ENCODE data around the gene TRIL.

TRIL gene, protein sequence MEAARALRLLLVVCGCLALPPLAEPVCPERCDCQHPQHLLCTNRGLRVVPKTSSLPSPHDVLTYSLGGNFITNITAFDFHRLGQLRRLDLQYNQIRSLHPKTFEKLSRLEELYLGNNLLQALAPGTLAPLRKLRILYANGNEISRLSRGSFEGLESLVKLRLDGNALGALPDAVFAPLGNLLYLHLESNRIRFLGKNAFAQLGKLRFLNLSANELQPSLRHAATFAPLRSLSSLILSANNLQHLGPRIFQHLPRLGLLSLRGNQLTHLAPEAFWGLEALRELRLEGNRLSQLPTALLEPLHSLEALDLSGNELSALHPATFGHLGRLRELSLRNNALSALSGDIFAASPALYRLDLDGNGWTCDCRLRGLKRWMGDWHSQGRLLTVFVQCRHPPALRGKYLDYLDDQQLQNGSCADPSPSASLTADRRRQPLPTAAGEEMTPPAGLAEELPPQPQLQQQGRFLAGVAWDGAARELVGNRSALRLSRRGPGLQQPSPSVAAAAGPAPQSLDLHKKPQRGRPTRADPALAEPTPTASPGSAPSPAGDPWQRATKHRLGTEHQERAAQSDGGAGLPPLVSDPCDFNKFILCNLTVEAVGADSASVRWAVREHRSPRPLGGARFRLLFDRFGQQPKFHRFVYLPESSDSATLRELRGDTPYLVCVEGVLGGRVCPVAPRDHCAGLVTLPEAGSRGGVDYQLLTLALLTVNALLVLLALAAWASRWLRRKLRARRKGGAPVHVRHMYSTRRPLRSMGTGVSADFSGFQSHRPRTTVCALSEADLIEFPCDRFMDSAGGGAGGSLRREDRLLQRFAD

DNA sequence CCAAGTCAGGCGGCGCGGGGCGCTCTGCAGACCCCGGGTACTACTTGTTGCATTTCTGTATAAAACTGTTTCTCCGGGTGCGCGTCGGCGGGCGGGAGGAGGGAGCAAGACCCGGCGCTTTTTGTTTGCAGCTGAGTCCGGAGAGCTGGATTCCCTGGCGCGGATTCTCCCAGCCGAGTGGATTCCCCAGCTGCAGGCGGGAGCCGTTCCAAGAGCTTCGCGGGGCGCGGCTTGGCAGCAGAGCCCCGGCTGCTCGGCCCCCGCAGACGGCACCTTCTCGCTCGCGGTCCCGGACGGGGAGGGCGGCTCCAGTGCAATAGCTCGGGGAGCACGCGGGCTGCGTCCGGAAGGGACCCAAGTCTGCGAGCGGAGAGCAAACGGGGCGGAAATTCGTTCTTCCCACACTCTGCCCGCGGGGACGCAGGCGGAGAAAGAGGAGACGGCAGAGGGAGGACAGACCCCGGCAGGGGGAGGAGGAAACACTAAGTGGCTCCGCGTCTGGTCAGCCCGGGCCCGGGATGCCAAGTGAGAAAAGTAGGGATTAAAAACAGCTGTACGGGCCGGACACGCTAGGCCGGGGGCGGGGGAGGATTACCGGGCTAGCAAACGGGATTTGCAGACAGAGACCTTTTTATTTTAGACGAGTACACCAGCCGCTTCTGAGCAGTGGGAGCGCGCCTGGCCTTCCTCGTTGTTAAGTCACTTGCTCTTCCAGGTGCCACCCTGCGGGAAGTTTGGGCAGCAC is at the start of gene TRIL:
TSS of gene TRIL (minus strand) at position 96 of the 745 bp plus-strand sequence. CDS start 284 bp downstream, outside the sequence.
- DNase-seq (ENCODE audit: low read depth): no peak

DNA sequence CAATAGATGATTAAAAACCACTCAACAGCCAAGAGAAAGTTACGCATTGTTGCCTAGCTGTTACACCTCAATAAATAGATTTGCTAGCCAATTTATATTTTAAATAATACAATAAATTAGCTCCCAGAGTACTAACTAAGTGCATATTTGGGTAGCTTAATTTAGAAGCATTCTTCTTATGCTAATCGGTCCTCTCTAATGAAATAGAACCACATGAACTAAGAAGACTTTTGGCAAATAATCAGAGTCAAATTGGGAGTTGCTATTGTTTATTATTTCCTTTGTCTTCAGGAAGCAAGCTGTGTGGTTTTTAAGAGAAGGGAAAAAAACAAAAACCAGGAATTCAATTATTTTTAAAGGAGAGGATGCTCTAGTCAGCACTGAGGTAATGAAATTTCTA is 49.0 kb upstream of the TRIL start:
- no peak for DNase-seq (ENCODE audit: low read depth)

DNA sequence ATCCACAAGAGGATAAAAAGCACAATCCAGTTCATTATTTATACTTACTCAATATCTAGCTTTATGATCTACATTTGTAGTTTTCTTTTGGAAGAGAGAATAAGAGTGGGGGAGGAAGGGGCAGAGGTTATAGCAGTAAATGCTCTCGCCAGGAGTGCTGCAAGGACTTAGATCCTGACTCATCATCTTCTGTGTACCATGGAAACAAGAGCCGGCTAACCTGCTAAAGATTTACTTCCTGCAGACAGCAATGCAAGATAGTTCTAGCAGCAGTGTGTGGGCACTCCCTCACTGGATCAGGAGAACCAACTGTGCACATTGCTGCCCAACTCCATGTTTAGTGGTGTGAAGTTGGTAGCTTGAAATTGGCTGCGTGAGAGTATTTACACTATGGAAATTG is 47.7 kb upstream of the TRIL start:
- DNase-seq (ENCODE audit: low read depth): no peak

DNA sequence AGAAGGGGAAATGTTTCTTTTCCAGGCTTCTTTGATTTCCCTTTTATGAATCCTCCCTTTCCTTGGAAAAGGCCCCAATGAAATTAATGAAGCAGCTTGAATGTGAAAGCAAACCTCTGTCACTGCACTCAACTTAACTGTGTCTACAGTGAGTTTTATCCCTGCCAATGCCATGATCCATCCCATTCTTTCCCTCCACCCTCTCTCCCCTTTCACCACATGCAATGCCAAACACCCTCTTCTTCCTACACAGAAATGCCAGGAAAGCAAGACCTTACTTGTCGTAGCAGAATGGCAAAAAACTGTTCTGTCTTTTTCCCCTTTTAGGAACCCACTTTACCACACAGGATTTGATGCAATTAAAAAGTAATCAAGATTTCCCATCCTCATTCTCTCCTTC is 47.3 kb upstream of the TRIL start:
- no peak for DNase-seq (ENCODE audit: low read depth)

DNA sequence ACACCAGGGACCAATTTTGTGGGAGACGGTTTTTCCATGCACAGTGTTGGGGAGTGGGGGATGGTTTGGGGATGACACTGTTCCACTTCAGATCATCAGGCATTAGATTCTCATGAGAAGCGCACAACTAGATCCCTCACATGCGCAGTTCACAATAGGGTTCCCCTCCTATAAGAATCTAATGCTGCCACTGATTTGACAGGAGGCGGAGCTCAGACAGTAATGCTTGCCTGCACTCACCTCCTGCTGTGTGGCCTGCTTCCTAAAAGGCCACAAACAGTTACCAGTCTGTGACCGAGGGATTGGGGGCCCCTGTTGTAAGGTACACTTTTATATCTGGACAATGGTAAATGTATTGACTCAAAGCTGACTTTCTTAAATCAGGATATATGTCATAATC is 45.6 kb upstream of the TRIL start:
- no peak for DNase-seq (ENCODE audit: low read depth)

DNA sequence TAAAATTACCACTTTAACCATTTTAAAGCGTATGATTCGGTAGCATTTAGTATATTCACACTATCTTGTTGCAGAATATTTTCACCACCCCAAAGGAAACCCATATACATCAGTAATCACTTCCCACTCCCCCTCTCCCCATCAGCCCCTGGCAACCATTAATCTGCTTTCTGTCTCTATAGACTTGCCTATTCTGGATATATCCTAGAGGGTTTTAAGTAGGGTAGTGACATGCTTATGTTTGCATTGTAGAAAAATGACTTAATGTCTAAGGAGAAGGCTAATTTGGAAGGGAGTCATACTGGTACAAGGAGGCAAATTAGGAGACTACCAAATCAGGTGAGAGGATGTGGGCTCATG is 42.6 kb upstream of the TRIL start:
- DNase-seq (ENCODE audit: low read depth): no peak

DNA sequence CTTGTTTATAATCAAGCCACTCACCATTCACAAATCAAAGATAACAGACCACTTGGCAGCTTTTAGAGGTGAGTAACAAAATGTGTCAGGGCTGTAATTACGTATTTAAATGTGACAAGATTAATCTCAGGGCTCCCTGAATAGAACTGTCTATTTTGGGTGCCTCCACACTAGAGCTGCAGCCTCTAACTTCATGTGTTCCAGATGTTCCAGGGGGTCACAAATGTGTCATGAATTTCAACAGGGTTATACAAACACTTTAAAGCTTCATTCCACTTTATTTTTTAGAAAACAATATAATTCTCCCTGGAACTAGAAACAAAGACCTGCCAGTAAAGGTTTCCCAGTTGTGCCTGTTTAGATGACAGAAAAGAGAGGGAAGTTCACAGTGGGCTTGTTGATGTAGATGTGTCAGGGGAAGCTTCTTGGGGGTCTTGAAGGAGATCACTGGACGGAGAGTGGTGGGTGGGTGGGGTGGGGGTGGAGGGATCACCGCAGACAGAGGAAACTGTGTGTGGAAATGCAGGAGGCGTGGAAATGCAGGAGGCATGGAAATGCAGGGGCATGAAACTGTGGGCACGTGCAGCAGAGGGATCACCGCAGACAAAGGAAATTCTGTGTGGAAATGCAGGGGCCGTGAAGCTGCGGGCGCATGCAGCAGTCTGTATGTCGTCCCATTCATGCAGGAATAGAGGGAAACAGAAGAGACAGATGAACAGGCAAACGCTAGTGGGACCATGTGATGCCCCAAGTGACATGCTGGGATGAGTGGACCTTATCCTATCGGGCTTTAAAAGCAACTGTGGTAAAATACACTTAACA is 42.0 kb upstream of the TRIL start:
- DNase-seq (ENCODE audit: low read depth): no peak

DNA sequence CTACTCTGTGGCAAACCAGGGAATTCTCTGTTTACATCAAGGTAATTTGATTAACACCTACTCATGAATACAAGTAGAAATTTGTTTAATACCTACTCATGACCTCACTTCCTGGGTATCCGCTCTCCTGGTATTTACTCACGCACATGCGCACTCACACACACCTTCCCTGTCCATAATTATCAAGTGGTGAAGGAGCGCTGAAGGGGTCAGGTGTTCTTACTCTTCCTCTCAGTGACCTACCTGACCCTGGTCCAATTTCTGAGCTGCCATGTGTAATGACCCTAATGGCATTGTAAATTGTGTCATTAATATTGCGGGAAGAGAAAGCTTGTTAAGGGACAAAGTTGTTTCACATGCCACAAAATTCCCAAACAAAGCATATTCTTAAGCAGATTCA is 41.3 kb upstream of the TRIL start:
- DNase-seq (ENCODE audit: low read depth): no peak

DNA sequence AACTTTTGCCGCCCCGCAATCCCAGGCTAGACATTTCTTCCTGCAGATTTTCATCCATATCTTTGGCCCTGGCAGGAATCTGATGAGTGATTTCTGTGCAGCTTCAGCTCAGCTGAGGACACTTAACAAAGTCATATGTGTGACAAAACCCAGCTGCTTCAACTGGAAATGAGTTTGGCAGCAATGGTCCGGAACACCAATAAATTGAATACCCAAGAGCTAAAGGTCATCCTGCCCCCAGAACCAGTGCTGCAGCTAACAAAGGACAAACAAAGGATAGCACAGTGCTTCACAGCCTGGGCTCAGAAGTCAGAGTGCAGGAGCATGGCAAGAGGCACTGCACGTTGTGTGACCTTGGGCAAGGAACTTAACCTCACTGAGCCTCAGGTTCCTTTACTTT is 40.0 kb upstream of the TRIL start:
- DNase-seq (ENCODE audit: low read depth): no peak

DNA sequence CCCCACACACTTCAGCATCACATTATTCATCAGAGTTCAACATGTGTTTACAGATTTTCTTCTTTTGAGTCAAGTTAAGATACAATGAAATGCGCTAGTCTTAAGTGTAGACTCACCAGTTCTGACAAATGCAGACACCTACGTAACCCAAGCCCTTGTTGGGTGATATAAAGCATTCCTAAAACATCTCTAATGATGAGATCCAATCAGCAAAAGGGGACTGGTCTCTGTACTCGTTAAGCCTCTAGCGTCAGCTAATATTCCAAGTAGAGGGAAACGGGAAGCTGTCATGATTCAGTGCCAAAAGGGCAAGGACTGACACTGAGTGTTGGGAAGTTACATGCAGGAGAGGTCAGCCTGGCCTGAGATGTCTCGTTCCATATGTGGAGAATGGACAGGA is 38.7 kb upstream of the TRIL start:
- no peak for DNase-seq (ENCODE audit: low read depth)

DNA sequence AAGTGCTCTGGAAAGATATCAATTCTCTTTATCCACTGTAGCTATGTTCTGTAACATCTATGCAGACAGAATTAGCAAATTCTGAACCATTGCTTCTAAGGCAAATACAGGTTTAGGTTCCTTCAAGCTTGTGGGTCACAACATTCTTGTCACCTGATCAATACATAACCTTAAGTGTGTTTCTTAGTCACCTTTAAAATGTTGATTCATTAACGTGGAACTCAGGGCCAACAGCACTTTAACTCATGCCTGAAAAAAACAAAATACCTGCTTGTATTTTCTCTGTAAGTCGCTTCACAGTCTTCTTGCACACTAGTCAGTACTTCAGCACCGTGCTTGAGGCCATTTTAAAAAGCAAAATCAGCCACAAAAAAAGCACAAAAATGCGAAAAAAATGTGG is 35.2 kb upstream of the TRIL start:
- DNase-seq (ENCODE audit: low read depth): no peak

DNA sequence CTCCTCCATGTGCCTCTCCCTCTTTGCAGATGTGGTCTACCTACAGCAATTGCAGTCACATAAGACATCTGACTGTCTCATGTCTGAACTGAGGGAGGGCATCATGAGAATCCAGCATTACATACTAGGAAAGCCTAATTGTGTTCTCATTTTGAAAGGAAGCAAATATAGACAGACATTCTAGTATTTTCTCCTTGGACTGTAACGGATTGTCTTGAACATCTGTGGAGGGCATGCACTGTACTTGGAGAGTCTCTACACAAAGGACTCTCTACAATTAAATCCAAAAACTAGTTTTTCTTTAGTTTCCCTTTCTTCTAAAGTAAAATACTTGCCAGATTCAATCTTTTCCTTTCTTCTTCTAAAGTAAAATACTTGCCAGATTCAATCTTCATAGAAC is 34.7 kb upstream of the TRIL start:
- DNase-seq (ENCODE audit: low read depth): no peak

DNA sequence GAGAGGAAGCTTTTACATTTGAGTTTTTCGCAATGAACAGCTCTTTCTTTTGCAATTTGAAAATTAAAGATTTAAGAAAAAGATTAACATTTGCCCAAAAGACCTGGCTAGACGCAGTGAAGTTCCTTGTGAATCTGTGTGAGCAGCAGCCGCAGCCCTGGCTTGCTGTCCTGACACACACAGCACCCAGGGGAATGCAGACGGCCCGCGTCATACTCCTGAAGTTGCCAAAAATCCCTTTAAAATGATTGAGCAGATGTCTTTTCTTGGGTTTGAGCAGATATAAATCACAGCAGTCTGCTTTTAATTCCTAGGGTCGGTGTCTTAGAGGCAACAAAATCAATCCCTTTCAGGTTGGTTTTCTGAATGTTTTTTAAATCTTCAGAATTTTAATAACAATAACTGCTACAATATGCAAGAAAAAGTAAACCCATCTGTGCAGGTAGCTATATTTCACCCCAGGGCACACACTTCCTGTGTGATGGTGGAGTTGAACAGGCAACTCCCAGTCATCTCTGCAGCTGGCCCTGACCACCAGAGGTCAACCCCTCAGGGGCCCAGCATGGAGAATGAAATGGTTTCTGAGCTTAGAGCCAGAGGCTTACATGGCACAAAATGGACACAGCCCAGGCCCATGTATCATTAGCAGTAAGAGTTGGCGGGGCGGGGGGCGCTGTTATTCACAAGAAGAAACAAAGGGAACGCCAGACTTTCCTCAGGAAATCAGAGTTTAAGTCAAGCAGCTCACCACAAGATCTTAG is 32.2 kb upstream of the TRIL start:
- no peak for DNase-seq (ENCODE audit: low read depth)

DNA sequence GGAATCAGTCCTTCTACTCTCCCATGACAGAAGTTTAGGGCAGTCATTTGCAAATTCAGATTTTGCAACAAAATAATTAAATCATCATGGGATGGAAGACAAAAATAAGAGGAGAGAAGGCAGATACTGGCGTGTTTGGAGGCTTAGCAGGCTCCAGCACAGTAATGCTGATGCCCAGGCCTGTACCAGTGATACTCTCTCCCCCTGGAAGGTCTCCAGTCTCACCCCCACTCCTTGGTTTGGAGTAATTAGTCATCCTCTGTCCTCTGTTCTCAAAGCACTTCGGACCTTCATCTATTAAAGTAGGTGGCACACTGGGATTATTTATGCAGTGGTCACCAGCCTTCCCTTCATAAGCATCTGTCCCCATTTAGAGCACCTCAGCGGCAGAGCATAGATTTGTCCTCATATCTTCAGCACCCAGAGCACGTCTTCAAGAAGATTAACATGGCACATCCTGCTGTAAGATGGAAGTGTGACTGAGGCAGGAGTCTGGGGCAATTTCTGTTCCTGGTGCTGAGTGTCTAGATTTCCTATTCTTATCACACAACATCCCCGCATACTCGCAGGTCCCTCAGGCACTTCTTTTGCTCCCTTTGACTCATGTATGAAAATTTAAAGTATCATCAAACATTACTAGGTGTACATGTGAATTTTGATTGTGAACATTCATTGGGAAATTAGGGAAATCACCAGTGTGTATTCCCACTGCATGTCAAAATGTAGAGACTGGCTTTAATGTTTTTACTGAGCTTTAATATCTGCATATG is 31.3 kb upstream of the TRIL start:
- DNase-seq (ENCODE audit: low read depth): no peak

DNA sequence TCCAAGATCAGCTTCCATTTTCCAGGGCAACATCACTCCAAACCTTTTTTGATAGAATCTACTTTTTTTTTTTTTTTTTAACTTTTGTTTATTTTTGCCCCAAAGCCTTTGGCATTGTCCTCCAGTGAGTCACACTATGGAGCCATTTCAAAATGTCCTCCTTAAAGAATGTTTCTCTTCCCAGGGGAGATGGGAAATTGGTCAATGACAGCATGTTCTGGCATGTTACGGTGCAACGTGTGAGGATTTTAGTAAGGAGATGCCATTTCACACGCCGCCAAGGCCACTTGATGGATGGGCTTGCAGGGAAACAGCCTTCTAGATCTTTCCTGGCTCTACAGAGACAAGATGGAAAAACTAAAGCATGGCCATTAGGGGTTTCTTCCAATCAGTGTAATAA is 30.7 kb upstream of the TRIL start:
- DNase-seq (ENCODE audit: low read depth): no peak

DNA sequence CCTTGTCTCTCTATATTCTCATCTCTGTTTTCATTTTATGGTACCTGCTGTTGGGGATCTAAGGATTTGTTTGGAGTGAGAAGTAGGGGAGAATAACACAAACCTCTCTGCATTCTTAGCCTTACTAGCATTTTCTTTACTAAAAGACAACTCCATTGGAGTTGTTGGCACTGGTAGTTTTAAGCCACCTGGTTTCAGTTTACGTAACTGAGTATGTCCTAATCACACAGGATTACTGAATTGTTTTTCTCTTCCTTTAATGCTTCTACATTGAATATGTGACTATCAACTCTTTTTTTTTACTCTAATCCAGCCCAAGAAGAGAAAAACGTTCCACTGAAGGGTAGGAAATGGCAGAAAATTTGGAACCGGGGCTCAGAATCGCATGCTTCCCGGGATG is 30.0 kb upstream of the TRIL start:
- no peak for DNase-seq (ENCODE audit: low read depth)

DNA sequence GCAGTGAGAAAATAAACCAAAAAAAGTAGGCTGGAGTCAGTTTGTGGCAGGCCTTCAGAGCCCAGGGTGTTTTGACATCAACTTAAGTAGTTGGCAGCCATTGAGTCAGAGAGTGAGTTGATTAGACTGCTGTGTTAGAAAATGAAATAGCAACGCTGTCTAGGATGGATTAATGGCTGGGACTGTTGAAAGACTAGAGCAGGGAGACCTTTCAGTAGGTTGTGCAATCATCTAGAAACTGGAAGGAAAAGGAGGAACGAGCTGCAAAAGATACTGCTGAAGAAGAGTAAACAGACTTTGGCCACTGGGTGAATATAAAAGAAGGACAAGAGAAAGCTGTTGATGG is 28.6 kb upstream of the TRIL start:
- no peak for DNase-seq (ENCODE audit: low read depth)

DNA sequence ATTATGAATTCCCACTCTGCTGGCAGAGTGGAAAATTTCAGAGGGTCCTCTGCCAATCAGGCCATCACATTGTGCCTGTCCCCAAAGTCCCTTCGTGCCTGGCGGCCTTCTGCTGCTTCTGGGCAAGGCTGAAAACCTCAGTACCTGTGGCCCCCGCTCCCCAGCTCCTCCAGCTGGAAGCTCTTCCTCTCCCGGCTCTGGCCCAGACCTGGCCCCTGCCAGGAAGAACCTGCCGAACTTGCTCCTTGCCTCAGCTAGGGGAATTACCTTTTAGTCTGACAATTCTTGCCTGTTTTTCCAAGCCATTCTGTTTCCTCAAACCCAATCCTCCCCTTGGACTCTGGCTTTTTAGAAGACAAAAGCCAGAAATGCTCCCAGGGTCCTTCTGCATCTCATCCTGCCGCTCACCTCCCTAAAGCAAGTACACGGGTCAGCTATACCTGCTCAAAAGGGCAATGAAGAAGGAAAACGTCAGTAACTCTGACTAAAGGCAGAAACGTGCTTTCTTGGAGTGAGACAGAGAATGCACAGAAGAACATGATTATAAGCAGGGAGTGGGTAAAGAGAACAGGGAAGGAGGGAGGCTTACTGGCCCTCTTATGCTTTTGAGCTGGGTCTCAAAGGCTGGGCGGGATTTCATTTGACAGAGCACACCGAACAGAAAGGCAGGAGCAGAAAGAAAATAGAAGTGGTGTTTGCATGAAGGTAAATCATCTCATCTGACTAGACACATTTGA is 28.1 kb upstream of the TRIL start:
- no peak for DNase-seq (ENCODE audit: low read depth)

DNA sequence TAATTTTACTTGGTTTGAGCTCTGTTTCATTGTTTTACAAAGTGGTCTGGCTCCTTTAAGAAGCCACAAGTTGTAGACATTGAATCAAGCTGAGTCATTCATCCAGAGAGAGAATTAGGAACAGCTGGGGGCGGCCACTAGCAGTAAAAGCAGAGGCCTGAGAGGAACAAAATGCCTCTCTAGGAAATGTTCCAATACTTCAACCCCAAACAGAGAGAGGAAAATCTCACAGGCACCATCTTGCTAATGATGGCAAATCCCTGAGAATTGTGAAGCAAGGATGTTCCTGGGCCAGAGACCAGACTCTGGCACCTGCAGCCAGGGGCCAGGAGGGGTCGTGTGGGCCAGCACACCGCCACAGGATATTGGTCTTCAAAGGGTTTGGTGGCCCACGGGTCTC is 26.5 kb upstream of the TRIL start:
- DNase-seq (ENCODE audit: low read depth): no peak

DNA sequence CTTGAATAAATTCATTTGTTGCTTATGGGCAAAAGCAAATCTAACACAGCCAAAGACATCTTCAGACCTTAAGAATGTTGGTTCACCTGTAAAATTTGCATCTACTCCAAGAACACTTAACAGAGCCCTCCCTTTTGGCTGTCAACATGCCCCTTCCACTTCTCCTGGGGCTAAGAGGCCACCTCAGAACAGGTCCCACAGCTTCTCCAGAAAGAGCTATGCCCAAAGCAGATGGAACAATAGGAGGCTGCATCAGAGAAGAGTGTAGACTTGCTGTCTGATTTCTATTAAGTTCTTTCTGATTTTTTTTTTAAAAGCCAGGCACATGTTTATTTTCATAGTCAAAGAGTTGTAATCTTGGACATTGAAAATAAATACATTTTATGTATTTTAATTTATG is 26.1 kb upstream of the TRIL start:
- no peak for DNase-seq (ENCODE audit: low read depth)

All from activated T-cell treated with anti-CD3 and anti-CD28 coated beads for 48 hours (primary cell).